Right cardiac atrium (tissue), 5 donors: ENCODE data around the gene ZDHHC13. TPM values are rescaled to one million over a fixed set of nuclear protein-coding genes. Genes with fewer than 3 reads are reported as not detected.

Source experiments
- ATAC-seq, 2 donors: fragments of 200-7000 bp; cut with Tn5 transposase; one replicate each; pipeline versions ENCODE4 v1.8.0 to v1.9.1; 2020; ENCODE audit warnings: moderate library complexity in 2 of 2, mild to moderate bottlenecking in 1 of 2
- DNase-seq, 3 donors: peaks; one replicate each; pipeline ENCODE4 v3.0.0-alpha.2; 2020
- H3K27ac ChIP-seq: one replicate; pipeline ENCODE4 v1.5.1; 2013; ENCODE audit warnings: mild to moderate bottlenecking, low read length, control low read depth, moderate library complexity
- H3K27me3 ChIP-seq: one replicate; pipeline ENCODE4 v1.6.1; 2013; ENCODE audit not compliant: control insufficient read depth, insufficient read depth
- H3K4me1 ChIP-seq: one replicate; pipeline ENCODE4 v1.6.1; 2013; ENCODE audit warnings: low read length; ENCODE audit not compliant: control insufficient read depth, insufficient read depth
- H3K4me3 ChIP-seq: one replicate; pipeline ENCODE4 v1.5.1; 2013; ENCODE audit warnings: low read length, control low read depth
- H3K9me3 ChIP-seq: one replicate; pipeline ENCODE4 v1.6.1; 2013; ENCODE audit warnings: low read length; ENCODE audit not compliant: control insufficient read depth
- WGBS: extraction: QIAGEN DNeasy Blood & Tissue Kit; methylation state at CpG from one replicate; pipeline ENCODE4 v1.1.7; 2013; 5-methylcytosine and 5-hydroxymethylcytosine counted together
- intact Hi-C, 4 donors: fragments of 100-400 bp; cut with DNase I; formaldehyde crosslinking; loops; one replicate each; pipeline versions ENCODE4 v1.11.0 to v1.14.0; 2022 to 2023
- polyA plus RNA-seq: library from polyadenylated mRNA; stranded (reverse); fragments of 200-250 nt; gene quantifications from one replicate; pipeline ENCODE4 v1.2.3, GENCODE V29; 2013
- total RNA-seq, 4 donors: library from RNA; stranded (reverse); fragmentation: NEBNext Ultra II Directional; extraction: Animal tissue kit (Norgen Biotek cat#: 25700); gene quantifications; one replicate each; pipeline ENCODE4 v1.2.1, GENCODE V29; 2021
- donor health status: healthy with polysubstance abuse.
- donor health status: DM: no; HTN: yes; CAD: no.
- donor health status: DM: no; HTN: no; CAD: no.
- donor health status: DM: no; HTN: yes; CAD: no; lungs with severe emphysema.
- donor health status: DM: yes; HTN: yes; CAD: no.

The ZDHHC13 gene
- total and polyA plus RNA-seq, 5 donors: 10.7 to 15.5 (median 11.4) TPM

DNA sequence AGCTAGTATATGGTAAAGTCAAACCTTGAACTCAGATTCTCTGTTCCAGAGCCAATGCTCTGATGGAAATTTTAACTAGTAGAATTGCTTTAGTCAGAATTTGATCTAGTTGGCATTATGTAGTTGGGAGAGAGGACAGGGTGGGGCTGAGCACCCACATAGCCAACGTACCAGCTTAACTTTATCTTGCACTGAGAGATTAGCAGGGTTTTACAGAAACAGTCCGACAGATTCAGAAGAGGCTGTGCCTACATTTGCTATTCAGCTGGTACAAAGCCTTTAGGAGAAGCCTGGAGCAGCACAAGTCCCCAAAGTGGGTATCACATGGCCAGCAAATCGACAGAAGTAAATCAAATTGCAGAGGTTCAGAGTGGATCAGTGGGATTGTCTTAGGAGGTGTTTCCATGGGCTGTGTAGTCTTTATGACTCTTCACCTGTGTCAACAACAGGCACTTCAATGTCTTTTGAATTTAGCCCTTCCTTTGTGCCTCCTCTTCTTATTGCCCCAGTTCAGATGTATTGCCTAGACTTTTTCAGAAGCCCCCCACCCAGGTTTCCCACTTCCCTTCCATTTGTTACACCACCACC lies 92.1 kb downstream of the ZDHHC13 start:
- intact Hi-C loops: no loop called here
- Histone ChIP-seq H3K9me3 (no peaks in the 10 kb centered on the region), H3K4me1 (peaks cover 2% of the 10 kb centered on the region), H3K27ac (peak overlapping the region; percentile 92), H3K27me3 (no peaks in the 10 kb centered on the region), H3K4me3 (peak overlapping the region; percentile 44)
- ATAC-seq (peak; percentile 52 to 73), DNase-seq (no peak)
- 45% methylated on average over 3 of the region's 3 CpGs for WGBS

- H3K27ac ChIP-seq: peak overlapping the region; percentile 92
- ATAC-seq (peak; percentile 84 to 88), DNase-seq (no peak)
- H3K27me3 ChIP-seq: no peaks in the 10 kb centered on the region
- intact Hi-C loops: no loop called here
- H3K9me3 ChIP-seq: no peaks in the 10 kb centered on the region
- H3K4me1 ChIP-seq: peaks cover 2% of the 10 kb centered on the region
- WGBS: 36% methylated on average over 4 of the region's 4 CpGs
- peak overlapping the region; percentile 44 for H3K4me3 ChIP-seq
Observed at GRCh38 chr11:19209617-19210370, 92.8 kb downstream of the ZDHHC13 start.

- Histone ChIP-seq H3K27ac (no peak overlapping the region), H3K27me3 (no peaks in the 10 kb centered on the region), H3K9me3 (no peaks in the 10 kb centered on the region), H3K4me1 (no peaks in the 10 kb centered on the region), H3K4me3 (no peak overlapping the region)
- DNase-seq (no peak), ATAC-seq (no peak)
- intact Hi-C loops: no loop called here
- WGBS: 88% methylated on average over 4 of the region's 4 CpGs
Observed at GRCh38 chr11:19216021-19216420, 99.1 kb downstream of the ZDHHC13 start.

GRCh38 chr11:19216709-19217374 lies 99.9 kb downstream of the ZDHHC13 start:
- no peak overlapping the region for H3K4me3 ChIP-seq
- H3K9me3 ChIP-seq: no peaks in the 10 kb centered on the region
- intact Hi-C loops: no loop called here
- no peaks in the 10 kb centered on the region for H3K27me3 ChIP-seq
- ATAC-seq (no peak), DNase-seq (no peak)
- no peak overlapping the region for H3K27ac ChIP-seq
- peaks cover 4% of the 10 kb centered on the region for H3K4me1 ChIP-seq
- WGBS: 44% methylated on average over 3 of the region's 3 CpGs

GRCh38 chr11:19218216-19218615 lies 101.2 kb downstream of the ZDHHC13 start:
- Histone ChIP-seq H3K27me3 (no peaks in the 10 kb centered on the region), H3K4me3 (no peak overlapping the region), H3K27ac (peak overlapping the region; percentile 49), H3K9me3 (no peaks in the 10 kb centered on the region), H3K4me1 (peaks cover 4% of the 10 kb centered on the region)
- peak; percentile 33 to 52 for ATAC-seq
- WGBS: 68% methylated on average over 3 of the region's 3 CpGs
- intact Hi-C loops: no loop called here
- DNase-seq: no peak

DNA sequence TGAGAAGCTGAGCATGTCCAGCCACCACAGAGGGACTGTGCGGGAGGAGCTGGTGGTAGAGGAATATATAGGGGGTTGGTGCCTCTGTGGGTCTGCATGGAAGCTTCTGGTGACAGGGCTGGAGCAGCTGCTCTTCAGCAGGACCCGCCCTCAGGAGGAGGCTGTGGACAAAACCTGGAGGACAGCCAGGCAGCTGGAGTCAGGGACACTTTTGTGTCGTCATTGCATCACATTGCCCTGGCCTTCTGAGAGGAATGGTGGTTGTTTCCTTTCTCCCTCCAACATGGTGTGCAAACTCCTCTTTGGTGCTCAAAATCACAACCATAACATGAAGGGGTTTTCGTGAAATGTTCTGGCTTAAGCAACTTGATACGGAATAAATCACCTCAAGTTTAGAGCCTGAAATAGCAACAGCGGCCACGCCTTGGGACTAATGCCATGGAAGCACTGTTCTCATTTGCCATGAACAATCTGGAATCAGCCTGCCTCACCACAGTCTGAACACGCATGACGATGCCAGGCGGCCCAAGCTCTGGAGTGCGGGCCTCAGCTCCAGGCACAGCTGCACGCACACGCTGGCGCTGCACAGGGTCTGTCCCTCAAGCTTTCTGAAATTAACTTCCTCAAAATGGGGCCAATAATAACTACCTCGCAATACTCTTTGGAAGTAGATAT lies 102.0 kb downstream of the ZDHHC13 start:
- no peak overlapping the region for H3K4me3 ChIP-seq
- H3K9me3 ChIP-seq: no peaks in the 10 kb centered on the region
- 74% methylated on average over 15 of the region's 15 CpGs for WGBS
- peak overlapping the region; percentile 49 for H3K27ac ChIP-seq
- DNase-seq (peak; percentile 41 to 74 (median 59)), ATAC-seq (peak; percentile 56 to 66)
- intact Hi-C loops: no loop called here
- no peaks in the 10 kb centered on the region for H3K27me3 ChIP-seq
- peaks cover 4% of the 10 kb centered on the region for H3K4me1 ChIP-seq

GRCh38 chr11:19220903-19221724 lies 104.1 kb downstream of the ZDHHC13 start:
- Histone ChIP-seq H3K9me3 (no peaks in the 10 kb centered on the region), H3K4me1 (peaks cover 4% of the 10 kb centered on the region), H3K27me3 (no peaks in the 10 kb centered on the region), H3K4me3 (no peak overlapping the region), H3K27ac (peak overlapping the region; percentile 36)
- WGBS: 39% methylated on average over 3 of the region's 3 CpGs
- intact Hi-C loops: no loop called here
- ATAC-seq: no peak
- DNase-seq: peak in 1 of 3 donors; percentile 51

GRCh38 chr11:19225123-19225522 lies 108.2 kb downstream of the ZDHHC13 start:
- H3K4me1 ChIP-seq: peaks cover 4% of the 10 kb centered on the region
- H3K27ac ChIP-seq: peak overlapping the region; percentile 42
- no peaks in the 10 kb centered on the region for H3K27me3 ChIP-seq
- no peaks in the 10 kb centered on the region for H3K9me3 ChIP-seq
- DNase-seq (no peak), ATAC-seq (peak; percentile 45 to 47)
- 88% methylated on average over 6 of the region's 6 CpGs for WGBS
- intact Hi-C loops: no loop called here
- H3K4me3 ChIP-seq: no peak overlapping the region

DNA sequence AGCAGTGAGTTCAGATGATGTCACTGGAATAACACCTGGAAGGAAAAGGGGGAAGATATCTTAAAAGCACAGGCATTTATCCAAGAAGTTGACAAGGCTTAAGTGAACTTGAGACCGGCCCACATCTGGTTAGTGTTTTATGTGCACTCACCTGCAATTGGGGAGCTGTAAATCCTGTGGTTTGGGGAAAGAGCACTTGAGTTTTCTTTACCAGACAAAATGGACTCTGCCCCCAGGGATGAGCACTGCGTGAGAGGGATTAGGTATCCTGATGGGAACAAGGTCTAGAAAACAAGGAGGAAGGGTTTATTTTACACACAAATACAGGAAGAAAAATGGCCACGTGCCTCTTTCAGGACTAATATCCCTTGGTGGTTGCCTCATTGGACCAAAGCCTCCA lies 108.6 kb downstream of the ZDHHC13 start:
- DNase-seq (no peak), ATAC-seq (no peak)
- intact Hi-C loops: no loop called here
- Histone ChIP-seq H3K4me3 (no peak overlapping the region), H3K27ac (peak overlapping the region; percentile 42), H3K27me3 (no peaks in the 10 kb centered on the region), H3K9me3 (no peaks in the 10 kb centered on the region), H3K4me1 (peaks cover 4% of the 10 kb centered on the region)
- 94% methylated on average over 3 of the region's 3 CpGs for WGBS
